Type B pancreatic cell (in vitro differentiated cells): ENCODE results near the gene POLR2C. TPM values are rescaled to one million over a fixed set of nuclear protein-coding genes. Genes with fewer than 3 reads are reported as not detected.

Experiments used
- DNase-seq: peaks from one replicate; pipeline ENCODE4 v3.0.0; 2021; ENCODE audit warnings: mixed read lengths; ENCODE audit not compliant: unreplicated experiment; ENCODE audit errors: extremely low spot score
- H3K27ac Mint-ChIP-seq: 2 replicates; pipeline ENCODE4 v1.8.0; 2021; ENCODE audit warnings: mild to moderate bottlenecking, mixed read lengths
- H3K27me3 Mint-ChIP-seq: 2 replicates; pipeline ENCODE4 v1.8.0; 2021; ENCODE audit warnings: mixed read lengths
- H3K36me3 Mint-ChIP-seq: 2 replicates; pipeline ENCODE4 v1.8.0; 2021; ENCODE audit warnings: mixed read lengths
- H3K4me1 Mint-ChIP-seq: one replicate; pipeline ENCODE4 v1.8.0; 2021; ENCODE audit warnings: mixed read lengths; ENCODE audit not compliant: unreplicated experiment
- H3K4me3 Mint-ChIP-seq: 2 replicates; pipeline ENCODE4 v1.8.0; 2021; ENCODE audit warnings: mild to moderate bottlenecking, mixed read lengths
- H3K9me3 Mint-ChIP-seq: 2 replicates; pipeline ENCODE4 v1.8.0; 2021; ENCODE audit warnings: mixed read lengths
- CTCF ChIP-seq: fragments of 200-600 bp; sonication (generic); conservative IDR thresholded peaks from 2 replicates; pipeline ENCODE4 v1.5.0; 2021; ENCODE audit warnings: antibody characterized with exemption, mild to moderate bottlenecking
- total RNA-seq: library from RNA; stranded (reverse); gene quantifications from 2 replicates; pipeline ENCODE4 v1.2.1, GENCODE V29; 2021; ENCODE audit warnings: low replicate concordance

The POLR2C gene
- total RNA-seq, 1 donor from 2014 or later = 70.5 TPM

DNA sequence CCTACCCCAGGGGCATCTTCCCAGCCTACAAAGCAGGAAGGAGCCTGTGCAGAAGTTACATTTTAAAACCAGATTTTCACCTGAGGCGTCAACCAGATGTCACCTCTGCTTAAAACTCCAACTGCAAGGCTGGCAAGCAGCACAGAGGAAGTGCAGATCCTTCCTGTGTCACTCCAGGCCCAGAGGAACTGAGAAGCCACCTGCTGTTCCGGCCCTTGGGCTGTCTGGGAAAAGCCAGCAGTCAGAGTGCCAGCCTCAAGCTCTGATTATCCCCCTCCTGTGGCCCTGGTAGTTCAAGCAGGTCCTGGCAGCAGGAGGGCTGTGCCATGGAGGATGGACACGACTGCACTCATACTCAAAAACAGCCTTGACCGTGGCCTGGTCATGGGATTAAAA lies 10.2 kb downstream of the POLR2C start:
- Mint-ChIP-seq H3K27me3 (no peaks in the 10 kb centered on the region), H3K36me3 (peaks cover 21% of the 10 kb centered on the region), H3K27ac (peak overlapping the region; percentile 92), H3K4me3 (no peak overlapping the region), H3K4me1 (peaks cover 19% of the 10 kb centered on the region), H3K9me3 (no peaks in the 10 kb centered on the region)
- no peak for TF ChIP-seq CTCF
- DNase-seq = no peak

GRCh38 chr16:57473176-57473840 lies 10.8 kb downstream of the POLR2C start:
- Mint-ChIP-seq H3K36me3 (peaks cover 16% of the 10 kb centered on the region), H3K4me1 (peaks cover 20% of the 10 kb centered on the region), H3K9me3 (no peaks in the 10 kb centered on the region), H3K27ac (no peak overlapping the region), H3K4me3 (no peak overlapping the region), H3K27me3 (no peaks in the 10 kb centered on the region)
- no peak for TF ChIP-seq CTCF
- no peak for DNase-seq

- no peak for DNase-seq
Observed at GRCh38 chr16:57473906-57474305, 11.4 kb downstream of the POLR2C start.

GRCh38 chr16:57474671-57475661 lies 12.5 kb downstream of the POLR2C start:
- no peak overlapping the region for H3K4me3 Mint-ChIP-seq
- no peaks in the 10 kb centered on the region for H3K9me3 Mint-ChIP-seq
- H3K27me3 Mint-ChIP-seq = no peaks in the 10 kb centered on the region
- DNase-seq = no peak
- TF ChIP-seq CTCF = no peak
- H3K36me3 Mint-ChIP-seq = peaks cover 10% of the 10 kb centered on the region
- peaks cover 33% of the 10 kb centered on the region for H3K4me1 Mint-ChIP-seq
- H3K27ac Mint-ChIP-seq = no peak overlapping the region

More at GRCh38 chr16:57473906-57474305, 11.4 kb downstream of the POLR2C start:
- H3K27me3 Mint-ChIP-seq = no peaks in the 10 kb centered on the region
- peaks cover 26% of the 10 kb centered on the region for H3K4me1 Mint-ChIP-seq
- no peak for TF ChIP-seq CTCF
- H3K9me3 Mint-ChIP-seq = no peaks in the 10 kb centered on the region
- no peak overlapping the region for H3K27ac Mint-ChIP-seq
- H3K4me3 Mint-ChIP-seq = no peak overlapping the region
- peaks cover 10% of the 10 kb centered on the region for H3K36me3 Mint-ChIP-seq

GRCh38 chr16:57475711-57476339 lies 13.3 kb downstream of the POLR2C start:
- TF ChIP-seq CTCF = peak; percentile 81
- no peak overlapping the region for H3K27ac Mint-ChIP-seq
- H3K36me3 Mint-ChIP-seq = peaks cover 9% of the 10 kb centered on the region
- DNase-seq = no peak
- no peaks in the 10 kb centered on the region for H3K9me3 Mint-ChIP-seq
- H3K4me1 Mint-ChIP-seq = peaks cover 39% of the 10 kb centered on the region
- no peaks in the 10 kb centered on the region for H3K27me3 Mint-ChIP-seq
- no peak overlapping the region for H3K4me3 Mint-ChIP-seq
